HepG2 (cell line): ENCODE measurements around the gene TMEM184B. TPM values are rescaled to one million over a fixed set of nuclear protein-coding genes. Genes with fewer than 3 reads are reported as not detected.
A peak's percentile ranks its signal among the peaks of the same experiment; 100 is the strongest.

ENCODE experiments used
- ATAC-seq: fragments of 200-7000 bp; cut with Tn5 transposase; 3 replicates; pipeline ENCODE4 v1.9.1; 2020; ENCODE audit warnings: mild to moderate bottlenecking, moderate library complexity
- BruUV-seq: library from RNA; stranded (reverse); fragments of 400-500 nt; replicated peaks from 2 replicates; lab custom pipeline; 2021; lab: Mats Ljungman, UMichigan
- CTCF ChIA-PET: fragments of 300-600 bp; formaldehyde crosslinking; extraction: SDS; loops from one replicate; lab custom pipeline; 2021; ENCODE audit warnings: low total read pairs, inconsistent platforms, low intra/inter-chr PET ratio; lab: Yijun Ruan, JAX
- POLR2A ChIA-PET: fragments of 350-600 bp; sonication (Branson Sonifier 250); formaldehyde crosslinking; loops from one replicate; lab custom pipeline; 2020; ENCODE audit warnings: antibody characterized with exemption, inconsistent platforms; lab: Yijun Ruan, JAX
- DNase-seq: peaks from one replicate; pipeline ENCODE4 v3.0.0-alpha.2; 2015; ENCODE audit warnings: low spot score
- FAIRE-seq: peaks from 3 replicates; lab custom pipeline; 2011; peaks lifted over from hg19 to GRCh38; lab: Jason Lieb, UNC
- H2AFZ ChIP-seq: one replicate; pipeline ENCODE4 v1.6.1; 2011; ENCODE audit warnings: low read length, inconsistent platforms
- H3K27ac ChIP-seq: fragments of 300-600 bp; 3 replicates; pipeline ENCODE4 v1.8.0; 2011; ENCODE audit warnings: mixed run types, mild to moderate bottlenecking, mixed read lengths, low read length, inconsistent platforms; ENCODE audit not compliant: insufficient read depth; ENCODE audit errors: extremely low read length
- H3K27me3 ChIP-seq, 2 experiments: fragments of 200-600 bp in 1 of 2; 2 replicates in 1 of 2; 3 replicates in 1 of 2; pipeline versions ENCODE4 v1.6.0 to v1.8.0; 2011; ENCODE audit warnings: low read length in 2 of 2, mild to moderate bottlenecking in 2 of 2, moderate library complexity in 2 of 2, inconsistent platforms in 1 of 2; ENCODE audit not compliant: insufficient read depth in 2 of 2, control insufficient read depth in 1 of 2
- H3K36me3 ChIP-seq, 2 experiments: fragments of 200-600 bp in 1 of 2; replicated peaks in 1 of 2; 2 replicates in 1 of 2; 3 replicates in 1 of 2; pipeline versions ENCODE4 v1.5.1 to v1.8.0; 2011; ENCODE audit warnings: low read length in 2 of 2, inconsistent platforms in 1 of 2; ENCODE audit not compliant: insufficient read depth in 2 of 2, control insufficient read depth in 1 of 2
- H3K4me1 ChIP-seq: 2 replicates; pipeline ENCODE4 v1.5.1; 2012; ENCODE audit warnings: low read length, inconsistent platforms; ENCODE audit not compliant: insufficient read depth
- H3K4me2 ChIP-seq: 2 replicates; pipeline ENCODE4 v1.6.0; 2011; ENCODE audit warnings: low read depth, low read length, inconsistent platforms
- H3K4me3 ChIP-seq, 3 experiments: fragments of 200-600 bp in 1 of 3; sonication (generic), shearing (Covaris generic) in 1 of 3; replicated peaks in 1 of 3; 2 replicates each; pipeline ENCODE4 v1.5.1; 2011 to 2016; ENCODE audit warnings: low read length in 3 of 3, inconsistent platforms in 2 of 3, low read depth in 2 of 3, mild to moderate bottlenecking in 2 of 3, control low read depth in 1 of 3, mixed read lengths in 1 of 3; ENCODE audit not compliant: insufficient read depth in 1 of 3
- H3K79me2 ChIP-seq: one replicate; pipeline ENCODE4 v1.6.1; 2011; ENCODE audit warnings: low read length, inconsistent platforms; ENCODE audit not compliant: insufficient read depth
- H3K9ac ChIP-seq: 2 replicates; pipeline ENCODE4 v1.6.0; 2011; ENCODE audit warnings: mild to moderate bottlenecking, low read depth, low read length, inconsistent platforms; ENCODE audit not compliant: insufficient read depth
- H3K9me3 ChIP-seq: 2 replicates; pipeline ENCODE4 v1.5.1; 2012; ENCODE audit warnings: mild to moderate bottlenecking, low read length
- H4K20me1 ChIP-seq: 2 replicates; pipeline ENCODE4 v1.6.0; 2011; ENCODE audit warnings: inconsistent platforms, mild to moderate bottlenecking, low read length, moderate library complexity; ENCODE audit not compliant: insufficient read depth
- ATF1 ChIP-seq: IDR thresholded peaks from 2 replicates; pipeline ENCODE4 v1.6.1; 2016; ENCODE audit warnings: mild to moderate bottlenecking, control low read depth
- CEBPB ChIP-seq: IDR thresholded peaks from 2 replicates; pipeline ENCODE4 v1.6.1; 2011; ENCODE audit warnings: low read depth, low read length, improper control_type of control experiment, borderline replicate concordance
- FOXP4 ChIP-seq: sonication (generic); formaldehyde crosslinking; IDR thresholded peaks from 2 replicates; pipeline ENCODE4 v1.4.0; 2020; ENCODE audit warnings: missing genetic modification reagents
- GFI1 ChIP-seq: sonication (generic); formaldehyde crosslinking; IDR thresholded peaks from 2 replicates; pipeline ENCODE4 v1.5.0; 2020; ENCODE audit warnings: missing genetic modification reagents, mild to moderate bottlenecking, borderline replicate concordance
- HNRNPK ChIP-seq: fragments of 200-400 bp; formaldehyde crosslinking; IDR thresholded peaks from 2 replicates; pipeline ENCODE4 v1.6.1; 2018; ENCODE audit warnings: low read length, low read depth, moderate library complexity, mild to moderate bottlenecking; ENCODE audit not compliant: poor library complexity, severe bottlenecking
- LCORL ChIP-seq, 2 experiments: fragments of 450-650 bp in 1 of 2; sonication (generic) in 1 of 2; formaldehyde crosslinking in 1 of 2; IDR thresholded peaks; 2 replicates each; pipeline versions ENCODE4 v1.5.0 to v1.6.1; 2017 to 2020; ENCODE audit warnings: antibody characterized with exemption in 1 of 2, missing genetic modification reagents in 1 of 2
- MXI1 ChIP-seq: IDR thresholded peaks from 3 replicates; pipeline ENCODE4 v1.6.1; 2012; ENCODE audit warnings: low read depth, low read length, inconsistent platforms, borderline replicate concordance
- NFYB ChIP-seq: sonication (generic); formaldehyde crosslinking; IDR thresholded peaks from 2 replicates; pipeline ENCODE4 v1.4.0; 2020; ENCODE audit warnings: missing genetic modification reagents
- RARG ChIP-seq: sonication (generic); formaldehyde crosslinking; IDR thresholded peaks from 2 replicates; pipeline ENCODE4 v1.4.0; 2020; ENCODE audit warnings: low read depth, mild to moderate bottlenecking, missing genetic modification reagents
- SMAD1 ChIP-seq: sonication (generic); formaldehyde crosslinking; IDR thresholded peaks from 2 replicates; pipeline ENCODE4 v1.4.0; 2020; ENCODE audit warnings: missing genetic modification reagents, low read depth, mild to moderate bottlenecking, borderline replicate concordance
- SOX5 ChIP-seq: IDR thresholded peaks from 2 replicates; pipeline ENCODE4 v1.6.1; 2016; ENCODE audit warnings: borderline replicate concordance
- SOX6 ChIP-seq, 2 experiments: fragments of 450-650 bp in 1 of 2; sonication (generic) in 1 of 2; formaldehyde crosslinking in 1 of 2; IDR thresholded peaks; 2 replicates each; pipeline versions ENCODE4 v1.4.0 to v1.6.1; 2017 to 2020; ENCODE audit warnings: antibody characterized with exemption in 1 of 2, mild to moderate bottlenecking in 1 of 2, missing genetic modification reagents in 1 of 2
- THAP11 ChIP-seq: IDR thresholded peaks from 2 replicates; pipeline ENCODE4 v1.6.1; 2016; ENCODE audit warnings: missing biosample characterization, missing genetic modification reagents
- TMF1 ChIP-seq: sonication (generic); formaldehyde crosslinking; IDR thresholded peaks from 2 replicates; pipeline ENCODE4 v1.8.1; 2022; ENCODE audit warnings: low read depth, missing genetic modification reagents
- ZNF124 ChIP-seq: sonication (generic); formaldehyde crosslinking; IDR thresholded peaks from 2 replicates; pipeline ENCODE4 v1.4.0; 2020; ENCODE audit warnings: missing genetic modification reagents
- ZNF777 ChIP-seq: sonication (generic); formaldehyde crosslinking; IDR thresholded peaks from 2 replicates; pipeline ENCODE4 v1.4.0; 2020; ENCODE audit warnings: missing genetic modification reagents
- whole genome bisulfite sequencing: methylation state at CpG from one replicate; pipeline ENCODE4 v1.1.6; 2017; ENCODE audit warnings: low lambda C conversion rate; 5-methylcytosine and 5-hydroxymethylcytosine counted together
- in situ Hi-C: cut with HindIII; loops from 2 replicates; pipeline ENCODE4 v1.10.0; 2017; ENCODE audit warnings: low pct_unique_long_range_greater_than_20kb; ENCODE audit not compliant: extremely low pct_ligation_motif_present
- intact Hi-C: fragments of 100-400 bp; cut with micrococcal nuclease; formaldehyde crosslinking; loops from one replicate; pipeline ENCODE4 v1.10.0; 2022; ENCODE audit not compliant: unreplicated experiment
- polyA plus RNA-seq, 8 experiments: library from polyadenylated mRNA; depleted of rRNA in 3 of 8; stranded (reverse) in 7 of 8; unstranded in 1 of 8; fragments of >200 nt; fragmentation: Illumina TruSeq in 4 of 8; extraction: Trizol in 4 of 8; gene quantifications; 2 replicates each; pipeline versions ENCODE4 v1.2.1 to v1.2.3, GENCODE V29; 2011 to 2016; ENCODE audit warnings: low read depth in 4 of 8, missing spikeins in 1 of 8, mixed read lengths in 1 of 8; ENCODE audit not compliant: insufficient read depth in 1 of 8
- total RNA-seq, 5 experiments: library from RNA; depleted of rRNA; stranded (reverse); fragments of >200 nt; fragmentation: Illumina TruSeq; extraction: Trizol; gene quantifications; 2 replicates each; pipeline ENCODE4 v1.2.3, GENCODE V29; 2016; ENCODE audit warnings: low read depth in 1 of 5

The TMEM184B gene
- total and polyA plus RNA-seq, 2 of the 13 experiments (the other 11 are each of a cell fraction or from before 2014, with no cell fraction given), result 15.9 to 16.0 TPM

- H4K20me1 ChIP-seq, result no peaks in the 10 kb centered on the region
- no peak overlapping the region for H2AFZ ChIP-seq
- POLR2A ChIA-PET, result no interaction called here
- no TSS peak for BruUV-seq
- ATAC-seq (no peak), FAIRE-seq (no peak), DNase-seq (no peak)
- no peak overlapping the region for H3K4me2 ChIP-seq
- 75% methylated on average over 3 of the region's 3 CpGs for WGBS
- no peaks in the 10 kb centered on the region for H3K9me3 ChIP-seq
- H3K36me3 ChIP-seq, result no peaks in the 10 kb centered on the region
- intact Hi-C loops, result no loop called here
- in situ Hi-C loops, result no loop called here
- no peak overlapping the region for H3K9ac ChIP-seq
- H3K4me1 ChIP-seq, result peaks cover 59% of the 10 kb centered on the region
- no peak for TF ChIP-seq ZNF124 (CRISPR knock-in tag)
- peak; percentile 92 for TF ChIP-seq HNRNPK
- CTCF ChIA-PET, result no interaction called here
- H3K4me3 ChIP-seq, result no peak overlapping the region
- H3K27ac ChIP-seq, result no peak overlapping the region
- no peaks in the 10 kb centered on the region for H3K79me2 ChIP-seq
- H3K27me3 ChIP-seq, result no peaks in the 10 kb centered on the region
These were observed 83.7 kb downstream of the TMEM184B start for GRCh38 chr22:38189104-38189503.

- H3K4me2 ChIP-seq, result peak overlapping the region; percentile 27
- TF ChIP-seq MXI1 (peak; percentile 65; the same call in 1 of the 3 replicates), CEBPB (peak; percentile 76), RARG (CRISPR knock-in tag) (no peak), SOX6 (IDR thresholded peaks at IDR 0.05) (no peak), SOX6 (CRISPR knock-in tag; IDR thresholded peaks at IDR 0.05) (peak; percentile 77), TMF1 (CRISPR knock-in tag) (no peak), ZNF777 (CRISPR knock-in tag) (no peak), ATF1 (CRISPR knock-in tag) (no peak), FOXP4 (peak; percentile 89), LCORL (IDR thresholded peaks at IDR 0.05) (no peak), LCORL (CRISPR knock-in tag; IDR thresholded peaks at IDR 0.05) (peak; percentile 35; the same call in 1 of the 2 replicates), GFI1 (CRISPR knock-in tag) (no peak), NFYB (CRISPR knock-in tag) (no peak), SMAD1 (CRISPR knock-in tag) (no peak), SOX5 (peak; percentile 66; the same call in 1 of the 2 replicates), THAP11 (0 out of 2 replicates have a peak, but pooled peaks have one; percentile 43)
These were observed 85.2 kb downstream of the TMEM184B start for GRCh38 chr22:38187413-38188212.

More at GRCh38 chr22:38187413-38188212, 85.2 kb downstream of the TMEM184B start:
- DNase-seq, result peak; percentile 56
- BruUV-seq, result no TSS peak
- no peaks in the 10 kb centered on the region for H3K9me3 ChIP-seq
- H3K79me2 ChIP-seq, result no peaks in the 10 kb centered on the region
- 28% methylated on average over 8 of the region's 10 CpGs for WGBS
- intact Hi-C loops, result loop anchor here (2.0 kb wide), 1 partner anchor 13 kb away; the partner anchor contains the start of gene MAFF
- ChIA-PET POLR2A (interaction anchor here (1.0 to 2.0 kb wide), 2 partner anchors 14 to 23 kb away, joined by 3 to 6 read pairs; partner anchors contain the start of gene MAFF), CTCF (no interaction called here)
- FAIRE-seq, result peak; percentile 37
- ATAC-seq, result peak; percentile 60
- H3K27me3 ChIP-seq, result no peaks in the 10 kb centered on the region
- peak overlapping the region; percentile 16 for H3K27ac ChIP-seq
- in situ Hi-C loops, result no loop called here
- H3K4me1 ChIP-seq, result peaks cover 45% of the 10 kb centered on the region
- H3K36me3 ChIP-seq, result no peaks in the 10 kb centered on the region
- H3K9ac ChIP-seq, result peak overlapping the region; percentile 7; the same call in 1 of the 2 replicates
- no peak overlapping the region for H3K4me3 ChIP-seq
- no peak overlapping the region for H2AFZ ChIP-seq
- H4K20me1 ChIP-seq, result no peaks in the 10 kb centered on the region
